SK-N-DZ (cell line): ENCODE results near the gene SLC46A3. TPM values are rescaled to one million over a fixed set of nuclear protein-coding genes. Genes with fewer than 3 reads are reported as not detected.
"Not testable (repeated sequence)": the region's sequence is repeated elsewhere in the genome, so short reads cannot be mapped to it uniquely, and the experiment has no call there.

Source experiments
- DNase-seq: peaks from one replicate; pipeline ENCODE4 v3.0.0-alpha.2; 2015; ENCODE audit warnings: low spot score
- polyA plus RNA-seq, 2 experiments: library from polyadenylated mRNA; depleted of rRNA; stranded (reverse); fragments of >200 nt; gene quantifications; 2 replicates each; pipeline ENCODE4 v1.2.3, GENCODE V29; 2014

SLC46A3 gene, protein sequence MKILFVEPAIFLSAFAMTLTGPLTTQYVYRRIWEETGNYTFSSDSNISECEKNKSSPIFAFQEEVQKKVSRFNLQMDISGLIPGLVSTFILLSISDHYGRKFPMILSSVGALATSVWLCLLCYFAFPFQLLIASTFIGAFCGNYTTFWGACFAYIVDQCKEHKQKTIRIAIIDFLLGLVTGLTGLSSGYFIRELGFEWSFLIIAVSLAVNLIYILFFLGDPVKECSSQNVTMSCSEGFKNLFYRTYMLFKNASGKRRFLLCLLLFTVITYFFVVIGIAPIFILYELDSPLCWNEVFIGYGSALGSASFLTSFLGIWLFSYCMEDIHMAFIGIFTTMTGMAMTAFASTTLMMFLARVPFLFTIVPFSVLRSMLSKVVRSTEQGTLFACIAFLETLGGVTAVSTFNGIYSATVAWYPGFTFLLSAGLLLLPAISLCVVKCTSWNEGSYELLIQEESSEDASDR
- 0.05 and 0.43 TPM in 2 replicates for polyA plus RNA-seq (2014; cell fraction: cytosol; rRNA removed)
- 0.09 and 0.65 TPM in 2 replicates for polyA plus RNA-seq (2014; cell fraction: nucleus; rRNA removed)

DNA sequence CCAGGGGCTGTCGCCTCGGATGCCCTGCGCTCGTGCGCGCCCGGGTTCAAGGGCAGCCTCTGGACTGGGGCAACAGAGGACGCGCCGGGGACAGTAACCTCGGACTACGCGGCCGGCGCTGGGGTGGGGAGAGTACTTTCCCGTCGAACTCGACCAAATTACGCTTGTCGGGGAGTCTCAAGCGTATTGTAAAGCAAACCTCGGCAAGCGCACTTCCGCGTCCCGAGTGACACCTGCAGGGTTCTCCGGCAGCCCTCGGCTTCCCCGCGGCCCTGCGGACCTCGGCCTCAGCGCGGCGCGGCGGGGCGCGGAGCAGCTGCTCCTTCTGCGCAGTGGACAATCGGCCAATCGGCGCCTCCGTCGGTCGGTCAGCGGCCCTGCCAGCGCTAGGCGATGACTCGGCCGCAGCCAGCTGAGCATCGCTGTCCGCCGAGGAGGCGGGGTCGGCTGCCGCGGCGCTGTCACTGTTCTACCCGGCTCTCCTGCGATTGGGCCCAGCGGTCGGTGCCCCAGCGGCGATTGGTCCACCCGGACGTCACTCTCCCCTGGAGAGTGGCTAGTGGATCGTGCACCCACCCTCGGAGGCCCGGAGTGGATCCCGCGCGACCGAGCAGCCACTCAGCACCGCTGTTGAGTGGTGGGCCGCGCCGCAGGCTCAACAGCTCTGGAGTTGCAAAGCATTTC, at the start of gene SLC46A3:
Gene SLC46A3, minus strand, starts transcription at position 428 of the 684 bp plus-strand sequence. CDS start 972 bp downstream, outside the sequence.
- DNase-seq: peak; percentile 93

DNA sequence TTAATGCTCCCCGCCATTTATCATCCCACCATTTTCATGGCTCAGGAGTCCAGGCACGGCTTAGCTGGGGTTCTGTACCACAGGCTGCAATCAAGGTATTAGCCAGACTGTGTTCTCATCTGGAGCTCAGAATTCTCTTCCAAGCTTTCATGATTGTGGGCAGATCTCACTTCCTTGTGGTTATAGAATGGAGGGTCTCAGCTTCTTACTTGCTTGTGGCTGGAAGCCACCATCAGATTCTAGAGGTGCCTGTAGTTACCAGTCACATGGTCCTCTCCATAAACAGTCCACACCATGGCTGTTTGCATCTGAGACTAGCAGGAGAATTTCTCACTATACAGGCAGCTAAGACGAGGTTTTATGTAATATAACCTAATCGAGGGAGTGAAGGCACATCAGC, 45.1 kb upstream of the SLC46A3 start:
- DNase-seq: no peak

DNA sequence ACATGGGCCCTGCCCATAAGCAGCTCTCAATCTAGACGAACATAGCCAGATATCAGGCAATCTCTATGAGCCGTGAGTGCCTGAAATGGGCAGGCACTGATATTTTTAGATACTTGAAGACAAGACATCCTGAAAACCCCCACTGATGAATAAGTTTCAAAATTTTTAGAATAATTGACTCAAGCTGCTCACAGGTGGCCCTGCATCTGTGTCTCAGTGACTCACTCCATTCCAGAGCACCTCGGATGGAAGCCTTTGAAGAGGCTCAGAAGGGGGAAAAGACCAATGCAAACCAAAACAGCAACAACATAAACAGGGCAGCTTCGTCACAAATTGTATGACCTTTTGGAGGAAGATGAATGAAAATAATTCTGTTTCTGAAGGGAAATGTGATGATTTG, 42.8 kb upstream of the SLC46A3 start:
- DNase-seq: no peak

GRCh38 chr13:28755546-28755870, 36.7 kb upstream of the SLC46A3 start:
- DNase-seq: no peak

DNA sequence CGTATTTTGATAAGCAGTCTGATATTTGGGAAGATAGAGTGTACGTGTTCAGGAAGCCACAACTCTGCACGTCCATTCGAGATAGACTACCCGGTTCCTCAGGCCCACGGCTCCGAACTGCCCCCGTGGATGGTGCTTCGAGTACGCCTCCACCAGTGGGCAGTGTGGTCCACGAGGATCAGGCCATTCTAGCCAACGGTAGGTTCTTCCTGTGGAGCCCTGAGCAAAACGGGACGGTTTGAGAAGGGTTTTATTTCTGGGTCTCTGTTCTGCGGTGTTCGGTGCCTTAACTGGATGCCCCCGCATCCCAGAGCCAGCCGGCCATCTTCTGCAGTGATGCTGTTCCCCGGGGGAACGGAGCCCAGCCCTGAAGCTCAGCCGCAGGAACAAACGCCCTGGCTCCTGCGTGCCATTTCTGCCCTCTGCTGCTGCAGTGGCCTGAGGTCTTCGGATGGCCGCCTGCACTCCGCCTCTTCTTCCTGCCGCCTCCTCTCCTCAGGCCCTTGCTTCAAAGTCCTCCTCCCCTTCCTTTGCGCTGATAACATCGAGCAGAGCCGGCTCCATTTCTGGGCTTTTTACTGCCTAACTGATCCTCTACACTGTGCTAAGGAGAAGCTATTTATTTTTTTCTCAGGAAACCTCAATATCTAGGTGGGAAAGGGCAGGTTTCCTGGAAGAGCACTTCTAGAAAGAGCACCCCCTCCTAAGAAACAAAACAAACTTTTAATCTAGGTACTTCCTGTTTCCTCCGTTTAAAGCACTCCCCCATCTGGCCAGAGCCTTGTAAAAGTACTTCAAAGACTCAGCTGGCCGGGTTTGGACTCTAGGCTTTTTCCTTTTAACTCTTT, 36.2 kb upstream of the SLC46A3 start:
- peak; percentile 17 for DNase-seq

GRCh38 chr13:28753946-28754345, 35.2 kb upstream of the SLC46A3 start:
- DNase-seq: no peak

DNA sequence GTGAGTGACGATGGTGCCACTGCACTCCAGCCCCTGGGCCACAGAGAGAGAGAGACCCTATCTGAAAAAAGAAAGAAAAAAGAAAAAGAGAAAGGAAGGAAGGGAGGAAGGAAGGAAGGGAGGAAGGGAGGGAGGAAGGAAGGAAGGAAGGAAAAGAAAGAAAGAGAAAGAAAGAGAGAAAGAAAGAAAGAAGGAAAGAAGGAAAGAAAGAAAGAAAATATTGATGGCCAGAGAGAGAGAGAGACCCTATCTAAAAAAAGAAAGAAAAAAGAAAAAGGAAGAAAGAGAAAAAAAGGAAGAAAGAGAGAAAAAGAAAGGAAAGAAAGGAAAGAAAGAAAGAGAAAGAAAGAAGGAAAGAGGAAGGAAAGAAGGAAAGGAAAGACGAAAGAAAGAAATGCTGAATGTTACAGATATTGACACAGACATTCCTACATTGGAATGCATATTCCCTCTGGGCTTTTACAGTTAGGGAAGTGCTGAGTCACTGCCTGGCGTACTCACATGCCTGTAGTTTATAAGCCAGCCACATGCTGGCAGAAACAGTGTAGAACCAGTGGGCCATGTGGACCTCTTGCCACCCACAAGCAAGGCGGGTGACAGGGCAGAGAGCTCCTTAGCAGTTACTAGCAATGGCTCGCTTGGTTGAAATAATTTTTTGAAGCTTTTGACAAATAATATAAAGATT, 34.6 kb upstream of the SLC46A3 start:
- no peak for DNase-seq

- DNase-seq: no peak
Measured at GRCh38 chr13:28751175-28751960, 32.6 kb upstream of the SLC46A3 start.

GRCh38 chr13:28750187-28751045, 31.6 kb upstream of the SLC46A3 start:
- no peak for DNase-seq

- DNase-seq: no peak
Measured at GRCh38 chr13:28747851-28748250, 29.1 kb upstream of the SLC46A3 start.

DNA sequence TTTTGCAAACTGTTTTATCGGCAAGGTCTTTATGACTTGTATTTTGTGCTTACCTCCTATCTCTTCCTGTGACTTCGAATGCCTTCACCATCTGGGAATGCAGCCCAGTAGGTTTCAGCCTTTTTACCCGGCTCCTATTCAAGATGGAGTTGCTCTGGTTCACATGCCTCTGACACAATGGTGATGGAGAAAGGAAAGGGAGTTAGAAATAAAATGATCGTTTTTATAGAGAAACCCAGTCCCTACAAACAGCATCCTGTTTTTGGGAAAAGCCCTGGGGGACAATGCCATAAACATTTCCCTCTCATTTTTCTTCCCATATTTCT, 27.5 kb upstream of the SLC46A3 start:
- no peak for DNase-seq

GRCh38 chr13:28744656-28745055, 25.9 kb upstream of the SLC46A3 start:
- no peak for DNase-seq

DNA sequence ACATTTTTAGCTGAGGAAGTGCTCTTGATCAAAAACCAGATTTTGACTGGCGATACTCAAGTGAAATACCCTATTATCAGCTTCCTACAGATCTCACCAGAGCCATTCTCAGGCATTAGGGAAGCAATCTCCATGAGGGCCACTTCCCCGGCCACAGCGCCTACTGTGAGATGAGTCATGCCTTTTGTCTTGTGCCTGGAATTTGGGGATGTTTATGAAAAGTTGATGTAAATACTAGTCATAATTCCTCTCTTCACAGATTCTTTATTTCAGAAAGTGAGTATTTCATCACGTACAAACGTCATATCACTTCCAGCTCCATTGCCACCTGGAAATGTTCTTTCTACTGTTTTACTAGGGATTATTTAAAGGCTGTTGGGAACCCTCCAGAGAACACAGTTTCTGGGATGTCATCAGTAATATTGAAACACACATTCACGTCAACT, 25.3 kb upstream of the SLC46A3 start:
- DNase-seq: no peak

DNA sequence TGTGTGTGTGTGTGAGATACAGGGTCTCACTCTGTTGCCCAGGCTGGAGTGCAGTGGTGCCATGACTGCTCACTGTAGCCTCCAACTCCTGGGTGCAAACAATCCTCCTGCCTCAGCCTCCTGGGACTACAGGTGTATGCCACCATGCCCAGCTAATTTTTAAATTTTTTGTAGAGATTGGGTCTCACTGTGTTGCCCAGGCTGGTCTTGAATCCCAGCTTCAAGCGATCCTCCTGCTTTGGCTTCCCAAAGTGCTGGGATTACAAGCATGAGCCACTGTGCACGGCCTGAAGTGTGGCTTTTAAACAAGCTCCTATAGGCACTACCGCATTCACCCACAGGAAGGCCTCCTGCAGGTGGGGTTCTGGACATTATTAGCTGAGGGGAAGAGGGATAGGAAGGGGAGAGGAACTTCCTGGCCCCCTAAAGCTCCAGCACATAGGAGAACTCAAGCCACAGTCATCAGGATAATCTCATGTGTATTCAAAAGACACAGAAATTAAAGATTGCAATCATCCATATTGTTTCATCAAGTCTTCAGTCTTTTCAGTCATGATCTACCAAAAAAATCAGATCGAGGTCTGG, 24.8 kb upstream of the SLC46A3 start:
- DNase-seq: no peak

GRCh38 chr13:28743020-28743419, 24.2 kb upstream of the SLC46A3 start:
- no peak for DNase-seq

GRCh38 chr13:28742445-28742844, 23.7 kb upstream of the SLC46A3 start:
- DNase-seq: not testable (repeated sequence)

DNA sequence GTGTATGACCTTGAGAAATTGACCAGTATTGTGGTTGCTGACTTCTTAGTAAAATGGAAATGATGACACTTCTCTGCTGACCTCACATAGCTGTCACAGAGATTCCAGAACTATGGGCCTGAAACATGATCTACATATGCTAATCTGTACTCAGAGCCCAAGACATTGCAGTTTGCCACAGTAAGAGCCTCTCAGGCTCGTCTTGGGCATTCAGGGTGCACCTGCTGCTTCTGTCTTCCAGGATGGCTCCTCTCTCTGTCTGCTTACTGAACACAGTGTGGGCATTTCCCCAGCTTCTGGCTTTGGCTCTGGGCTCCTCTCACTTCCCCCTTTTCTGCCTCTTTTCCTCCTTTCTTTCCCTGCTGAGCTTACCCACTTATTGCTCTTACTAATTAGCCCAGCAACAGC, 22.3 kb upstream of the SLC46A3 start:
- no peak for DNase-seq

DNA sequence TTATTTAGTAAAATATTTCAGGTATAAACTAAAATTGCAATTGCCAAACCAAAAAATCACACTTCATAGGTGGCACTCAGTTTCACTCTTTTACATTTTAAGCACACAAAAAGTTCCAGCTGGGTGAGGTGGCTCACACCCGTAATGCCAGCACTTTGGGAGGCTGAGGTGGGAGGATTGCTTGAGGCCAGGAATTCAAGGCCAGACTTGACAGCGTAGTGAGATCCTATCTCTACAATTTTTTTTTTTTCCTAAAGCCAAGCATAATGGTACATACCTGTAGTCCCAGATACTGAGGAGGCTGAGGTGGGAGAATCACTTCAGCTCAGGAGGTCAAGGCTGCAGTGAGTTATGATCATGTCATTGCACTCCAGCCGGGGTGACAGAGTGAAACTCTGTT, 20.6 kb upstream of the SLC46A3 start:
- DNase-seq: no peak

- no peak for DNase-seq
Measured at GRCh38 chr13:28735481-28736029, 16.8 kb upstream of the SLC46A3 start.
